ENCODE measurements around the gene TMEM237. TPM values are rescaled to one million over a fixed set of nuclear protein-coding genes. Genes with fewer than 3 reads are reported as not detected.

TMEM237 gene
- total and polyA plus RNA-seq, 12 donors: 8.7 to 25.0 (median 18.2) TPM

- Histone ChIP-seq H3K4me1 (no peaks in the 10 kb centered on the region), H3K36me3 (no peaks in the 10 kb centered on the region), H3K27me3 (no peaks in the 10 kb centered on the region), H3K4me3 (no peak overlapping the region), H3K27ac (no peak overlapping the region), H3K9me3 (no peaks in the 10 kb centered on the region)
- TF ChIP-seq CTCF (IDR thresholded peaks at IDR 0.05): no peak
- 71 to 89% methylated on average over 2 of the region's 2 CpGs for WGBS, 2 donors
- ATAC-seq (no peak), DNase-seq (no peak)
- intact Hi-C loops (cut with DNase I): no loop called here
Measured at GRCh38 chr2:201580486-201580885, 62.8 kb downstream of the TMEM237 start.

GRCh38 chr2:201579536-201579935, 63.8 kb downstream of the TMEM237 start:
- DNase-seq (no peak), ATAC-seq (no peak)
- H3K36me3 ChIP-seq: no peaks in the 10 kb centered on the region
- no peaks in the 10 kb centered on the region for H3K9me3 ChIP-seq
- no peak overlapping the region for H3K27ac ChIP-seq
- intact Hi-C loops (cut with DNase I): no loop called here
- no peak for TF ChIP-seq CTCF (IDR thresholded peaks at IDR 0.05)
- no peaks in the 10 kb centered on the region for H3K4me1 ChIP-seq
- 64 to 65% methylated on average over 4 of the region's 4 CpGs for WGBS, 2 donors
- no peak overlapping the region for H3K4me3 ChIP-seq
- H3K27me3 ChIP-seq: no peaks in the 10 kb centered on the region

GRCh38 chr2:201575971-201576370, 67.3 kb downstream of the TMEM237 start:
- WGBS, 2 donors: 75 to 83% methylated on average over 3 of the region's 3 CpGs
- H3K27ac ChIP-seq: no peak overlapping the region
- H3K27me3 ChIP-seq: no peaks in the 10 kb centered on the region
- TF ChIP-seq CTCF (IDR thresholded peaks at IDR 0.05): no peak
- no peaks in the 10 kb centered on the region for H3K9me3 ChIP-seq
- DNase-seq (no peak), ATAC-seq (no peak)
- H3K4me3 ChIP-seq: no peak overlapping the region
- no peaks in the 10 kb centered on the region for H3K36me3 ChIP-seq
- peaks cover 0 to 5% (median 0%) of the 10 kb centered on the region in 9 donors for H3K4me1 ChIP-seq
- intact Hi-C loops (cut with DNase I): loop anchor here in 1 of 10 donors (2.0 kb wide), 1 partner anchor 47 kb away; no protein-coding TSS in a partner anchor

GRCh38 chr2:201574766-201575165, 68.5 kb downstream of the TMEM237 start:
- Histone ChIP-seq H3K4me3 (no peak overlapping the region), H3K27me3 (no peaks in the 10 kb centered on the region), H3K27ac (no peak overlapping the region), H3K4me1 (peaks cover 0 to 5% (median 0%) of the 10 kb centered on the region in 9 donors), H3K36me3 (no peaks in the 10 kb centered on the region), H3K9me3 (no peaks in the 10 kb centered on the region)
- 76 to 83% methylated on average over 1 of the region's 1 CpG for WGBS, 2 donors
- no peak for TF ChIP-seq CTCF (IDR thresholded peaks at IDR 0.05)
- DNase-seq (no peak), ATAC-seq (no peak)
- intact Hi-C loops (cut with DNase I): loop anchor here in 1 of 10 donors (2.0 kb wide), 1 partner anchor 46 kb away; no protein-coding TSS in a partner anchor
